Activated gamma-delta T cell treated with anti-CD3 and anti-CD28 coated beads, Interleukin-2, amount 50 U/mL, for 16 hours (primary cell): Measurements from ENCODE around the gene SAP30L.

ENCODE experiments used
- DNase-seq: peaks from one replicate; pipeline ENCODE4 v3.0.0-alpha.2; 2020; ENCODE audit warnings: low read depth

Gene SAP30L

GRCh38 chr5:154445422-154446194 lies at the start of gene SAP30L:
TSS of gene SAP30L (plus strand) at chr5:154445997. CDS start at chr5:154446605, 608 bp downstream.
- peak; percentile 93 for DNase-seq

- DNase-seq: no peak
Measured at GRCh38 chr5:154396128-154396527, 49.7 kb upstream of the SAP30L start.

GRCh38 chr5:154397652-154398406 lies 48.0 kb upstream of the SAP30L start:
- DNase-seq: no peak

- no peak for DNase-seq
Measured at GRCh38 chr5:154400678-154401077, 45.1 kb upstream of the SAP30L start.

GRCh38 chr5:154401355-154401754 lies 44.4 kb upstream of the SAP30L start:
- no peak for DNase-seq

GRCh38 chr5:154401931-154402330 lies 43.9 kb upstream of the SAP30L start:
- no peak for DNase-seq

- DNase-seq: no peak
Measured at GRCh38 chr5:154402611-154403010, 43.2 kb upstream of the SAP30L start.

- no peak for DNase-seq
Measured at GRCh38 chr5:154403234-154403633, 42.6 kb upstream of the SAP30L start.

GRCh38 chr5:154403776-154404387 lies 41.9 kb upstream of the SAP30L start:
- DNase-seq: no peak

GRCh38 chr5:154405078-154405792 lies 40.6 kb upstream of the SAP30L start:
- DNase-seq: peak; percentile 54

- DNase-seq: no peak
Measured at GRCh38 chr5:154406231-154406630, 39.6 kb upstream of the SAP30L start.

GRCh38 chr5:154406826-154407225 lies 39.0 kb upstream of the SAP30L start:
- DNase-seq: no peak

GRCh38 chr5:154408811-154409210 lies 37.0 kb upstream of the SAP30L start:
- DNase-seq: no peak

GRCh38 chr5:154409230-154409840 lies 36.5 kb upstream of the SAP30L start:
- no peak for DNase-seq

GRCh38 chr5:154410008-154410407 lies 35.8 kb upstream of the SAP30L start:
- no peak for DNase-seq

GRCh38 chr5:154410786-154411185 lies 35.0 kb upstream of the SAP30L start:
- DNase-seq: no peak

- DNase-seq: no peak
Measured at GRCh38 chr5:154411338-154411737, 34.5 kb upstream of the SAP30L start.

GRCh38 chr5:154412316-154412715 lies 33.5 kb upstream of the SAP30L start:
- no peak for DNase-seq

- DNase-seq: no peak
Measured at GRCh38 chr5:154412925-154413324, 32.9 kb upstream of the SAP30L start.

GRCh38 chr5:154415114-154415513 lies 30.7 kb upstream of the SAP30L start:
- DNase-seq: no peak

- no peak for DNase-seq
Measured at GRCh38 chr5:154418344-154418820, 27.4 kb upstream of the SAP30L start.

- no peak for DNase-seq
Measured at GRCh38 chr5:154419236-154419635, 26.6 kb upstream of the SAP30L start.
